ENCODE data around the gene MFAP4. TPM values are rescaled to one million over a fixed set of nuclear protein-coding genes. Genes with fewer than 3 reads are reported as not detected.
A peak's percentile ranks its signal among the peaks of the same experiment; 100 is the strongest.

MFAP4 gene
- total RNA-seq, 1 donor from 2014 or later = 307 TPM

- H3K36me3 Mint-ChIP-seq (ENCODE audit: low read depth) = peaks cover under 1% of the 10 kb centered on the region
- peak overlapping the region; percentile 51 for H3K27ac Mint-ChIP-seq (ENCODE audit: unreplicated experiment)
- H3K4me3 Mint-ChIP-seq (ENCODE audit: unreplicated experiment) = no peak overlapping the region
- H3K9me3 Mint-ChIP-seq (ENCODE audit: low read depth) = no peaks in the 10 kb centered on the region
- DNase-seq (ENCODE audit: low spot score) = peak; percentile 33
- TF ChIP-seq CTCF (IDR thresholded peaks at IDR 0.05) = no peak
- no peaks in the 10 kb centered on the region for H3K27me3 Mint-ChIP-seq (ENCODE audit: low read depth)
- peaks cover 51% of the 10 kb centered on the region for H3K4me1 Mint-ChIP-seq (ENCODE audit: low read depth)
Observed at GRCh38 chr17:19363460-19364035, 23.4 kb downstream of the MFAP4 start.

- Mint-ChIP-seq H3K36me3 (ENCODE audit: low read depth) (peaks cover 4% of the 10 kb centered on the region), H3K4me3 (ENCODE audit: unreplicated experiment) (peak overlapping the region; percentile 86), H3K27me3 (ENCODE audit: low read depth) (no peaks in the 10 kb centered on the region), H3K4me1 (ENCODE audit: low read depth) (peaks cover 46% of the 10 kb centered on the region), H3K27ac (ENCODE audit: unreplicated experiment) (peak overlapping the region; percentile 82), H3K9me3 (ENCODE audit: low read depth) (no peaks in the 10 kb centered on the region)
- DNase-seq (ENCODE audit: low spot score) = no peak
- peak; percentile 50 for TF ChIP-seq CTCF (IDR thresholded peaks at IDR 0.05)
Observed at GRCh38 chr17:19363114-19363438, 23.9 kb downstream of the MFAP4 start.

- Mint-ChIP-seq H3K9me3 (ENCODE audit: low read depth) (no peaks in the 10 kb centered on the region), H3K27me3 (ENCODE audit: low read depth) (no peaks in the 10 kb centered on the region), H3K4me3 (ENCODE audit: unreplicated experiment) (peak within 1 kb of the TSS; percentile 86), H3K4me1 (ENCODE audit: low read depth) (peaks cover 41% of the 10 kb centered on the region), H3K27ac (ENCODE audit: unreplicated experiment) (peak within 1 kb of the TSS; percentile 82), H3K36me3 (ENCODE audit: low read depth) (peaks cover 5% of the 10 kb centered on the region)
- TF ChIP-seq CTCF (IDR thresholded peaks at IDR 0.05) = peak; percentile 100
- peak; percentile 94 for DNase-seq (ENCODE audit: low spot score)
Observed at GRCh38 chr17:19362277-19363113, 24.5 kb downstream of the MFAP4 start, which contains the start of gene B9D1. B9D1 (minus strand) TSS chr17:19362723; CDS start chr17:19362569, 154 bp downstream.

GRCh38 chr17:19361944-19362276 lies 25.1 kb downstream of the MFAP4 start:
- H3K27me3 Mint-ChIP-seq (ENCODE audit: low read depth) = no peaks in the 10 kb centered on the region
- H3K27ac Mint-ChIP-seq (ENCODE audit: unreplicated experiment) = peak overlapping the region; percentile 5
- peaks cover 5% of the 10 kb centered on the region for H3K36me3 Mint-ChIP-seq (ENCODE audit: low read depth)
- peaks cover 41% of the 10 kb centered on the region for H3K4me1 Mint-ChIP-seq (ENCODE audit: low read depth)
- no peaks in the 10 kb centered on the region for H3K9me3 Mint-ChIP-seq (ENCODE audit: low read depth)
- peak overlapping the region; percentile 86 for H3K4me3 Mint-ChIP-seq (ENCODE audit: unreplicated experiment)
- no peak for TF ChIP-seq CTCF (IDR thresholded peaks at IDR 0.05)
- peak; percentile 75 for DNase-seq (ENCODE audit: low spot score)

- no peaks in the 10 kb centered on the region for H3K9me3 Mint-ChIP-seq (ENCODE audit: low read depth)
- no peak overlapping the region for H3K27ac Mint-ChIP-seq (ENCODE audit: unreplicated experiment)
Observed at GRCh38 chr17:19361326-19361725, 25.7 kb downstream of the MFAP4 start.

More at GRCh38 chr17:19361326-19361725, 25.7 kb downstream of the MFAP4 start:
- H3K4me1 Mint-ChIP-seq (ENCODE audit: low read depth) = peaks cover 41% of the 10 kb centered on the region
- H3K27me3 Mint-ChIP-seq (ENCODE audit: low read depth) = no peaks in the 10 kb centered on the region
- peaks cover 5% of the 10 kb centered on the region for H3K36me3 Mint-ChIP-seq (ENCODE audit: low read depth)
- TF ChIP-seq CTCF (IDR thresholded peaks at IDR 0.05) = no peak
- H3K4me3 Mint-ChIP-seq (ENCODE audit: unreplicated experiment) = peak overlapping the region; percentile 53
- peak; percentile 53 for DNase-seq (ENCODE audit: low spot score)
